ENCODE measurements around the gene VPS72.

GRCh38 chr1:151237678-151238466 lies 47.9 kb upstream of the VPS72 start:
- TF ChIP-seq MAX (CRISPR knock-in tag; IDR thresholded peaks at IDR 0.05): no peak
- TF ChIP-seq CTCF (IDR thresholded peaks at IDR 0.05): no peak
- TF ChIP-seq USF2 (CRISPR knock-in tag; IDR thresholded peaks at IDR 0.05): no peak
- TF ChIP-seq ATF3 (CRISPR knock-in tag; conservative IDR thresholded peaks at IDR 0.05): no peak
- TF ChIP-seq MYBL2 (CRISPR knock-in tag; IDR thresholded peaks at IDR 0.05): no peak
- TF ChIP-seq ERG (CRISPR knock-in tag; IDR thresholded peaks at IDR 0.05): no peak
- no peak for TF ChIP-seq USF1 (CRISPR knock-in tag; IDR thresholded peaks at IDR 0.05)
- no peak for TF ChIP-seq FOXK1 (CRISPR knock-in tag; IDR thresholded peaks at IDR 0.05)
- no peak for TF ChIP-seq NFE2L1 (CRISPR knock-in tag; IDR thresholded peaks at IDR 0.05)
- no peak for TF ChIP-seq IRF1 (CRISPR knock-in tag; IDR thresholded peaks at IDR 0.05)
